ENCODE measurements around the gene THSD4.

Gene THSD4

GRCh38 chr15:71114066-71114680 is 1.1 kb upstream of the THSD4 start:
- no peak overlapping the region for H3K4me2 ChIP-seq (ENCODE audit: low read length)
- H3K27me3 ChIP-seq (ENCODE audit: control insufficient read depth, insufficient read depth, low read length), result no peaks in the 10 kb centered on the region
- H3K4me1 ChIP-seq (ENCODE audit: control insufficient read depth, insufficient read depth, low read length), result peaks cover 21% of the 10 kb centered on the region
- no peak overlapping the region for H3K9ac ChIP-seq (ENCODE audit: low read depth, low read length)
- no peak overlapping the region for H3K4me3 ChIP-seq (ENCODE audit: low read length)
- no peaks in the 10 kb centered on the region for H3K9me3 ChIP-seq (replicated peaks; ENCODE audit: low read length)
- no peaks in the 10 kb centered on the region for H3K36me3 ChIP-seq (ENCODE audit: insufficient read depth, low read length)

- Histone ChIP-seq H3K4me1 (ENCODE audit: control insufficient read depth, insufficient read depth, low read length) (peaks cover 21% of the 10 kb centered on the region), H3K36me3 (ENCODE audit: insufficient read depth, low read length) (no peaks in the 10 kb centered on the region)
Measured at GRCh38 chr15:71115567-71116351, 488 bp downstream of the THSD4 start.

GRCh38 chr15:71116366-71116765 is 1.1 kb downstream of the THSD4 start:
- Histone ChIP-seq H3K36me3 (ENCODE audit: insufficient read depth, low read length) (no peaks in the 10 kb centered on the region), H3K4me3 (ENCODE audit: low read length) (peak overlapping the region; percentile 84), H3K4me2 (ENCODE audit: low read length) (peak overlapping the region; percentile 86), H3K4me1 (ENCODE audit: control insufficient read depth, insufficient read depth, low read length) (peaks cover 18% of the 10 kb centered on the region), H3K27me3 (ENCODE audit: control insufficient read depth, insufficient read depth, low read length) (no peaks in the 10 kb centered on the region), H3K9ac (ENCODE audit: low read depth, low read length) (peak overlapping the region; percentile 96), H3K9me3 (replicated peaks; ENCODE audit: low read length) (no peaks in the 10 kb centered on the region)

More at GRCh38 chr15:71115567-71116351, 488 bp downstream of the THSD4 start:
- Histone ChIP-seq H3K4me2 (ENCODE audit: low read length) (peak overlapping the region; percentile 86), H3K4me3 (ENCODE audit: low read length) (peak overlapping the region; percentile 84), H3K9ac (ENCODE audit: low read depth, low read length) (peak overlapping the region; percentile 96), H3K27me3 (ENCODE audit: control insufficient read depth, insufficient read depth, low read length) (no peaks in the 10 kb centered on the region), H3K9me3 (replicated peaks; ENCODE audit: low read length) (no peaks in the 10 kb centered on the region)

GRCh38 chr15:71116942-71117341 is 1.7 kb downstream of the THSD4 start:
- peaks cover 18% of the 10 kb centered on the region for H3K4me1 ChIP-seq (ENCODE audit: control insufficient read depth, insufficient read depth, low read length)
- H3K9ac ChIP-seq (ENCODE audit: low read depth, low read length), result peak overlapping the region; percentile 96
- H3K36me3 ChIP-seq (ENCODE audit: insufficient read depth, low read length), result no peaks in the 10 kb centered on the region
- peak overlapping the region; percentile 84 for H3K4me3 ChIP-seq (ENCODE audit: low read length)
- H3K9me3 ChIP-seq (replicated peaks; ENCODE audit: low read length), result no peaks in the 10 kb centered on the region
- no peaks in the 10 kb centered on the region for H3K27me3 ChIP-seq (ENCODE audit: control insufficient read depth, insufficient read depth, low read length)
- peak overlapping the region; percentile 86 for H3K4me2 ChIP-seq (ENCODE audit: low read length)

- Histone ChIP-seq H3K9me3 (replicated peaks; ENCODE audit: low read length) (no peaks in the 10 kb centered on the region), H3K27me3 (ENCODE audit: control insufficient read depth, insufficient read depth, low read length) (no peaks in the 10 kb centered on the region), H3K4me2 (ENCODE audit: low read length) (peak overlapping the region; percentile 86), H3K4me1 (ENCODE audit: control insufficient read depth, insufficient read depth, low read length) (peaks cover 18% of the 10 kb centered on the region), H3K36me3 (ENCODE audit: insufficient read depth, low read length) (peaks cover 1% of the 10 kb centered on the region), H3K9ac (ENCODE audit: low read depth, low read length) (no peak overlapping the region), H3K4me3 (ENCODE audit: low read length) (no peak overlapping the region)
Measured at GRCh38 chr15:71117714-71118305, 2.5 kb downstream of the THSD4 start.

- H3K9me3 ChIP-seq (replicated peaks; ENCODE audit: low read length), result no peaks in the 10 kb centered on the region
- no peak overlapping the region for H3K4me2 ChIP-seq (ENCODE audit: low read length)
- H3K36me3 ChIP-seq (ENCODE audit: insufficient read depth, low read length), result peaks cover 3% of the 10 kb centered on the region
- no peaks in the 10 kb centered on the region for H3K27me3 ChIP-seq (ENCODE audit: control insufficient read depth, insufficient read depth, low read length)
- no peak overlapping the region for H3K4me3 ChIP-seq (ENCODE audit: low read length)
- no peak overlapping the region for H3K9ac ChIP-seq (ENCODE audit: low read depth, low read length)
- peaks cover 18% of the 10 kb centered on the region for H3K4me1 ChIP-seq (ENCODE audit: control insufficient read depth, insufficient read depth, low read length)
Measured at GRCh38 chr15:71118345-71118744, 3.1 kb downstream of the THSD4 start.

GRCh38 chr15:71118881-71119632 is 3.8 kb downstream of the THSD4 start:
- peaks cover 3% of the 10 kb centered on the region for H3K36me3 ChIP-seq (ENCODE audit: insufficient read depth, low read length)
- no peaks in the 10 kb centered on the region for H3K9me3 ChIP-seq (replicated peaks; ENCODE audit: low read length)
- H3K4me3 ChIP-seq (ENCODE audit: low read length), result no peak overlapping the region
- H3K4me1 ChIP-seq (ENCODE audit: control insufficient read depth, insufficient read depth, low read length), result peaks cover 18% of the 10 kb centered on the region
- H3K9ac ChIP-seq (ENCODE audit: low read depth, low read length), result no peak overlapping the region
- H3K4me2 ChIP-seq (ENCODE audit: low read length), result no peak overlapping the region
- H3K27me3 ChIP-seq (ENCODE audit: control insufficient read depth, insufficient read depth, low read length), result no peaks in the 10 kb centered on the region

- no peaks in the 10 kb centered on the region for H3K27me3 ChIP-seq (ENCODE audit: control insufficient read depth, insufficient read depth, low read length)
- H3K4me3 ChIP-seq (ENCODE audit: low read length), result no peak overlapping the region
- peaks cover 3% of the 10 kb centered on the region for H3K36me3 ChIP-seq (ENCODE audit: insufficient read depth, low read length)
- no peak overlapping the region for H3K9ac ChIP-seq (ENCODE audit: low read depth, low read length)
- H3K4me1 ChIP-seq (ENCODE audit: control insufficient read depth, insufficient read depth, low read length), result peaks cover 16% of the 10 kb centered on the region
- H3K4me2 ChIP-seq (ENCODE audit: low read length), result no peak overlapping the region
- H3K9me3 ChIP-seq (replicated peaks; ENCODE audit: low read length), result no peaks in the 10 kb centered on the region
Measured at GRCh38 chr15:71120428-71120944, 5.2 kb downstream of the THSD4 start.

- H3K27me3 ChIP-seq (ENCODE audit: control insufficient read depth, insufficient read depth, low read length), result no peaks in the 10 kb centered on the region
- no peak overlapping the region for H3K4me2 ChIP-seq (ENCODE audit: low read length)
- peaks cover 3% of the 10 kb centered on the region for H3K36me3 ChIP-seq (ENCODE audit: insufficient read depth, low read length)
- H3K9ac ChIP-seq (ENCODE audit: low read depth, low read length), result no peak overlapping the region
- no peaks in the 10 kb centered on the region for H3K9me3 ChIP-seq (replicated peaks; ENCODE audit: low read length)
- H3K4me3 ChIP-seq (ENCODE audit: low read length), result no peak overlapping the region
- H3K4me1 ChIP-seq (ENCODE audit: control insufficient read depth, insufficient read depth, low read length), result peaks cover 19% of the 10 kb centered on the region
Measured at GRCh38 chr15:71121442-71121841, 6.2 kb downstream of the THSD4 start.

GRCh38 chr15:71124937-71125790 is 9.9 kb downstream of the THSD4 start:
- H3K36me3 ChIP-seq (ENCODE audit: insufficient read depth, low read length), result peaks cover 3% of the 10 kb centered on the region
- H3K4me3 ChIP-seq (ENCODE audit: low read length), result no peak overlapping the region
- H3K9ac ChIP-seq (ENCODE audit: low read depth, low read length), result no peak overlapping the region
- H3K4me1 ChIP-seq (ENCODE audit: control insufficient read depth, insufficient read depth, low read length), result peaks cover 19% of the 10 kb centered on the region
- no peaks in the 10 kb centered on the region for H3K27me3 ChIP-seq (ENCODE audit: control insufficient read depth, insufficient read depth, low read length)
- H3K9me3 ChIP-seq (replicated peaks; ENCODE audit: low read length), result no peaks in the 10 kb centered on the region
- peak overlapping the region; percentile 32 for H3K4me2 ChIP-seq (ENCODE audit: low read length)

Measured in skeletal muscle satellite cell (primary cell).